Panc1 (cell line): ENCODE results near the gene RNASET2.

ENCODE experiments used
- POLR2AphosphoS5 ChIP-seq: IDR thresholded peaks from 2 replicates; pipeline ENCODE4 v1.6.1; 2012; ENCODE audit warnings: mild to moderate bottlenecking, low read depth, low read length, moderate library complexity
- REST ChIP-seq, 2 experiments: IDR thresholded peaks; 2 replicates each; pipeline ENCODE4 v1.6.1; 2011 to 2012; ENCODE audit warnings: low read depth in 2 of 2, control low read depth in 1 of 2, low read length in 1 of 2, mild to moderate bottlenecking in 1 of 2, moderate library complexity in 1 of 2; ENCODE audit not compliant: insufficient read depth in 1 of 2
- TCF7L2 ChIP-seq: IDR thresholded peaks from 2 replicates; pipeline ENCODE4 v1.6.1; 2011; ENCODE audit warnings: mild to moderate bottlenecking, low read depth, low read length, inconsistent platforms
- TF ChIP-seq, protein P1 (sequence below): fragments of 450-650 bp; IDR thresholded peaks from 2 replicates; pipeline ENCODE4 v1.5.1; 2017; ENCODE audit warnings: mild to moderate bottlenecking

GRCh38 chr6:166901626-166902025, 54.7 kb downstream of the RNASET2 start:
- TF ChIP-seq, protein P1, sequence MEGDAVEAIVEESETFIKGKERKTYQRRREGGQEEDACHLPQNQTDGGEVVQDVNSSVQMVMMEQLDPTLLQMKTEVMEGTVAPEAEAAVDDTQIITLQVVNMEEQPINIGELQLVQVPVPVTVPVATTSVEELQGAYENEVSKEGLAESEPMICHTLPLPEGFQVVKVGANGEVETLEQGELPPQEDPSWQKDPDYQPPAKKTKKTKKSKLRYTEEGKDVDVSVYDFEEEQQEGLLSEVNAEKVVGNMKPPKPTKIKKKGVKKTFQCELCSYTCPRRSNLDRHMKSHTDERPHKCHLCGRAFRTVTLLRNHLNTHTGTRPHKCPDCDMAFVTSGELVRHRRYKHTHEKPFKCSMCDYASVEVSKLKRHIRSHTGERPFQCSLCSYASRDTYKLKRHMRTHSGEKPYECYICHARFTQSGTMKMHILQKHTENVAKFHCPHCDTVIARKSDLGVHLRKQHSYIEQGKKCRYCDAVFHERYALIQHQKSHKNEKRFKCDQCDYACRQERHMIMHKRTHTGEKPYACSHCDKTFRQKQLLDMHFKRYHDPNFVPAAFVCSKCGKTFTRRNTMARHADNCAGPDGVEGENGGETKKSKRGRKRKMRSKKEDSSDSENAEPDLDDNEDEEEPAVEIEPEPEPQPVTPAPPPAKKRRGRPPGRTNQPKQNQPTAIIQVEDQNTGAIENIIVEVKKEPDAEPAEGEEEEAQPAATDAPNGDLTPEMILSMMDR, result no peak
- no peak for TF ChIP-seq POLR2AphosphoS5
- no peak for TF ChIP-seq REST (IDR thresholded peaks at IDR 0.05; ENCODE audit: insufficient read depth in 1 of 2, low read depth in 2 of 2, low read length in 1 of 2)
- no peak for TF ChIP-seq TCF7L2
